ENCODE data around the gene TMEM127.

GRCh38 chr2:96267159-96267971, 1.6 kb upstream of the TMEM127 start:
- TF ChIP-seq POLR2AphosphoS5 (IDR thresholded peaks at IDR 0.05; ENCODE audit: insufficient read depth in 1 of 2, low read depth in 1 of 2) = no peak
- TF ChIP-seq CTCF (IDR thresholded peaks at IDR 0.05) = no peak
- TF ChIP-seq POLR2A (IDR thresholded peaks at IDR 0.05) = no peak

Data from vagina (tissue), 2 donors.